Fibroblast of mammary gland (primary cell): ENCODE measurements around the gene FRRS1.

ENCODE experiments used
- DNase-seq: peaks from one replicate; pipeline ENCODE4 v3.0.0-alpha.2; 2010; ENCODE audit warnings: low read depth
- H3K4me3 ChIP-seq: 2 replicates; pipeline ENCODE4 v1.5.1; 2011; ENCODE audit warnings: low read depth, mild to moderate bottlenecking, low read length, moderate library complexity; ENCODE audit not compliant: control insufficient read depth
- CTCF ChIP-seq: conservative IDR thresholded peaks from 2 replicates; pipeline ENCODE4 v1.5.1; 2011; ENCODE audit warnings: low read depth, low read length, inconsistent platforms; ENCODE audit not compliant: control insufficient read depth, insufficient read depth

The FRRS1 gene

GRCh38 chr1:99707535-99708142 lies 58.8 kb downstream of the FRRS1 start:
- peak; percentile 91 for TF ChIP-seq CTCF
- peak; percentile 66 for DNase-seq
- no peak overlapping the region for H3K4me3 ChIP-seq

GRCh38 chr1:99705385-99705784 lies 61.0 kb downstream of the FRRS1 start:
- DNase-seq, result no peak
- TF ChIP-seq CTCF, result no peak
- no peak overlapping the region for H3K4me3 ChIP-seq

DNA sequence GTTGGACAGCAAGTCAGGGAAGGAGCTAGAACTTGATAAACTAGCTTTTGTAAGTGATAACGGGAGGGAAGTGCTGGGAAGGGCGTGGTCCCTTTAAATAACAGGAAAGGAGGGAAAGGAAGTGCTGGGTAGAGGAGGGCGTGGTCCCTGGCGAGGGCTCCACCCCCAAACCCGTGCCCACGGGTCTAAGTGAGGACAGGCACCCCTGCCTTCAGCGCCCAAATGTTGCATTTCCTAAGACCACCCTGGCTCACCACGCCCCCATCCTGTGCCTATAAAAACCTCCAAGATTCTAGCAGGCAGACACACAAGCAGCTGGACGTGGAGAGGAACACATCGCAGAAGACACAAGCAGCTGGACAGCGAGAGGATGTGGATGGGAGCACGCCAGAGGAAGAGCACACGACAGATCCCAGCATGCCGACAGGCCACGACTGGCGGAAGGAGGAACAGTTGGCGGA lies 62.0 kb downstream of the FRRS1 start:
- no peak for DNase-seq
- H3K4me3 ChIP-seq, result no peak overlapping the region
- TF ChIP-seq CTCF, result no peak

- DNase-seq, result no peak
- no peak overlapping the region for H3K4me3 ChIP-seq
- no peak for TF ChIP-seq CTCF
Observed at GRCh38 chr1:99702221-99702620, 64.2 kb downstream of the FRRS1 start.

DNA sequence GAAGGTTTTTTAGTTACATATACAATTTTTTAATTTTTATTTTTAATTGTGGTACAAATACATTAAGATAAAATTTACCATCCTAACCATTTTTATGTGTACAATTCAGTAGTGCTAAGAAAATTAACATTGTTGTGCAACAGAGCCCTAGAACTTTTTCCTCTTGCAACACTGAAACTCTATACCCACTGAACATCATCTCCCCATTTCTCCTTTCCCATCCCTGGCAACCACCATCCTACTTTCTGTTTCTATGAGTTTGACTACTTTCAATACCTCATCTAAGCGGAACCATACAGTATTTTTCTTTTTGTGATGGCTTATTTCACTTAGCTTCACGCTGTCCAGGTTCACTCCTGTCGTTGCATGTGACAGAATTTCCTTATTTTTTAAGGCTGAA lies 66.4 kb downstream of the FRRS1 start:
- TF ChIP-seq CTCF, result no peak
- H3K4me3 ChIP-seq, result no peak overlapping the region
- DNase-seq, result no peak

- no peak for DNase-seq
- TF ChIP-seq CTCF, result no peak
- H3K4me3 ChIP-seq, result no peak overlapping the region
Observed at GRCh38 chr1:99697580-99697979, 68.9 kb downstream of the FRRS1 start.

GRCh38 chr1:99696616-99697015 lies 69.8 kb downstream of the FRRS1 start:
- H3K4me3 ChIP-seq, result no peak overlapping the region
- no peak for TF ChIP-seq CTCF
- DNase-seq, result no peak
